HG03469 (cell line): ENCODE results near the gene EYA4.
"Not testable (repeated sequence)": the region's sequence is repeated elsewhere in the genome, so short reads cannot be mapped to it uniquely, and the experiment has no call there.

ENCODE experiments used
- ATAC-seq: cut with Tn5 transposase; IDR thresholded peaks from one replicate; pipeline ENCODE4 v1.9.1; 2021; ENCODE audit warnings: mild to moderate bottlenecking, moderate library complexity, moderate number of reproducible peaks; ENCODE audit not compliant: unreplicated experiment

Gene EYA4

DNA sequence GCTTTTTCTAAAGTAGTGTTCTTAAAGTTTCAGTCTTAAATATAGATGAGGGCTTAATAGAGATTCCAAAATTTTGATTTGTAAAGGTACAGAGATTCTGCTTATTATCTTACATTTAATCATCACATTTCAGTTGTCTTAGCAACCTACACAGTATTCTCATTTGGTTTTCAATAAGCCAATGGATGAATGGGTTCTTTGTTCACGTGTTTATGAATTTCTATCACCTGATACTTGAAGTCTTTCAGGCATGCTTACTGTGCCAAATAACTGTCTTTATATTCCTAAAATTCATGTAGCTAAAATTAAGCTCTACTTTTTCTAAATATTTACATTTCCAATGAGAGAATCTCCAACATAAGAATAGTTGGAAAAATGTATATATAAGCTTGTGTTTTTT is 152.7 kb downstream of the EYA4 start:
- no peak for ATAC-seq

DNA sequence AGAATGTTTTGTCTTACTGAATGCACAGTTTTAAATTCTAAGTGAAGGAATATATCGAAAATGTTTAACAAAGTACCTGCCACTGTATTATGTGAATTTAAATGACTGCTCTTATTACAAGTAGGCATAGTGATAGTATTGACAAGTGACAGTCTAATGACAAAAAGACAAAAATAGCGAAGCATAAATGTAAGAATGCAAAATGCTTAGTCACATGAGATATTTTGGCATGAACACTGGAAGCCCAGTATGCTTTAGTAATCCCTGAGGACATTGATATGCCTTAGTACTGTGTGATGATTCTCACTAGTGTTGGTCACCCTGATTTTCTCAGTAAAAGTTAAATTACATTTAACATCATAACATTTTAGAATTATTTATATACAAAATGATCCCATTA is 153.5 kb downstream of the EYA4 start:
- ATAC-seq = no peak

DNA sequence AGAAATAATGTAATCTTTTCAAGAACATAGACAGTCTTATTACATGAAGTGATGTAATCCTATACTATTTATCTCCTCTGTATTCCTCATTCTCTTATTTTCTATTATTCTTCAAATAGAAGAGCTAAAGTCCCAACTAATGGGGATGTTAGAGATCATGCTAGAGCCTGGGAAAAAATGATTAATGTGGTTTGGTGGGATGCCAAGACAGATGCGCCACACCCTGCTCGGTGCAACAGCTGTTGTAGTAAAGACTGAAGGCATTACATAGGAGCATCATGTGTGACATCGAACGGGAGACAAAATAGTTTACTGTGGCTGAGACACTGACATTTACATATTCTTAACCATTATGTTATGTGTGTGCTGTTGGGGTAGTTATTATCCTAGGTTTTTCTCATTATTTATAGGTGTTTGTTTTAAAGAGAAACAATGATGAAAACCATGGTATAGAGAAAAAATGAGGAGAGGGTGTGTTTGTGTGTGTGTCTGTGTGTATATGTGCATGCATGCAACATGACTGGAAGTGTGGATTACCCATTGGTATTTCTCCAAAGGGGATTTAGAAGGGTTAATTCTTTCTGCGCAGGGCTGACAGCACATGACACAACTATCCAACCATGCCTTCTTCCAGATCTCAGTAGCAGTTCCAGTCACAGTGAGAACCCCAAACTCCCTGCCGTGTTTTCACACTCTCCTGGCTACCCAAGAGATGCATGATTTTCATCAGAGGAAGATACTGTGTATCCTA is 155.3 kb downstream of the EYA4 start:
- ATAC-seq = no peak

DNA sequence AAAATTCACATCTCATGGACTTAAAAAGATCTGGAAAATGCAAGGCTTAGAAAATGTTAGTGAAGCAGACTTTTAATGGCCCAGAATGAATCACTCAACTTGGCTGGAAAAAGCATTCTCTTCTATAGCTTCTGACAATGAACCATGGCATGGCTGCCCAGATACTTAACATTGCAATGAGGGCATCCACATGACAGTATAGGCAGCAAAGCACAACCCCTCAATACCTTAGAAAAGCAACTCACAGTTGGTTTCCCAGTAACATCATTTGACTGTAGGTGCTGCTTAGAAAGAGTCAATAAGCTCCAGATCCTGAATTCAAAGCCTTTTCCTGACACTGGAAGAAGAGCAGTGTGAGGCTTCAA is 155.8 kb downstream of the EYA4 start:
- no peak for ATAC-seq

DNA sequence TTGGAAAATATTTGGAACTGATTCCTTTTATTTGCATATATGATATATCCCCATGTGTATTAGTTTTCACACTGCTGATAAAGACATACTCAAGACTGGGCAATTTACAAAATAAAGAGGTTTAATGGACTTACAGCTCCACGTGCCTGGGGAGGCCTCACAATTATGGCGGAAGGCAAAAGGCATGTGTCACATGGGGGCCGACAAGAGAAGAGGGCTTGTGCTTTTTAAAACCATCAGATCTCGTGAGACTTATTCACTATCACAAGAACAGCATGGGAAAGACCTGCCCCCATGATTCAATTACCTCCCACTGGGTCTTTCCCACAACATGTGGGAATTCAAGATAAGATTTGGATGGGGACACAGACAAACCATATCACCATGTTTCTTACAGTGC is 156.4 kb downstream of the EYA4 start:
- ATAC-seq = not testable (repeated sequence)

DNA sequence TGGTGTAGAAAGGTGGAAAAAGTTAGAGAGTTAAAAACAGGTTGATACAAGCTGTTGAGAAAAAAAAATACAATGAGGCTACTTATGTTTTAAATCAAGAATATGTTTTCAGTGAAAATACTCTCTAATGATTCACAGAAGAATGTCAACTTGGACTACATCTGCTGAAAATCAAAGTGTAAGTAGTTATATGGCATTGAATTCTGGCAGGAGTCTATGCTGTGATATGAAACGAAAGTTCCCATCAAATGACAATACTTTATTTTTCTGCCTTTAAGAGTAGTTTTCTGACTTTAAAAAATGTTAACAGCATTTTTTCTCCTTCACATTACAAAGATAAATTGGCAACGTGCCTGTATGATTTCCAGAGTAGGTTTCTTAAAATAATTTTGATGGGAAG is 158.3 kb downstream of the EYA4 start:
- no peak for ATAC-seq

DNA sequence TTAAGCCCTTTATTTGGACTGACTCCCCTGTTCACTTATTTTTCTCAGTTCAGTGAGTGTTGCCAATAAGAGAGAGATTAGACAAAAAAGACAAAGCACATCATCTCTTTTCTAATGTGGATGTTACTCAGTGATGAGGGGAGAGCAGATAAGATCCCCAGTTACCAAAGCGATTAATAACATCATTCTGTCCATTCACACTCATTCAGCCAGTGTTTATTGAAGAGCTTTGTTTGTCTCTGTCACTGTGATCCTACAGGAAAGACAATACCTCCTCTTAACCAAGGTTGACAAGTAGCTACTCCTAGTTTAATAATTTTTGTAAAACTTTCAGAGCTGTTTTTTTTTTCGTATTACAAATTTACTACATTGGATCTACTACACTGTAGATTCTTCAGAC is 163.0 kb downstream of the EYA4 start:
- no peak for ATAC-seq

DNA sequence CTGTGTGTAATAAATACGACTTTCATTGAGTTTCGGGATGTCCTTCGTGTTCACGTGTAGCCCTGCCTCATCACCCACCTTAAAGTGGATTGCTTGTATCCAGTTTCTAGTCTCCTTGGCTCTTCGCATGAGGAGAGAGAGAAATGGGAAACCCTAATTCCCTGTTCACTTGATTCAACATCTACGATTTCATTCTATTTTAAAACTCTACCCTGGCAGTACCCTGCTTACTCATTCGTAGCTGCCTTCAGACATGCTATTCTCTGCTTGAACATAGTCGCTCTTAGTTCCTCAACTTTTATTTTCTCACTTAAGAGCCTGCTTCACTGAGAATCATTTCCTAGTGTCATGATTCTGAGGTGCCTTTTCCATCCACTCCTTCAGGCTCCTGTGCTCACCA is 163.6 kb downstream of the EYA4 start:
- no peak for ATAC-seq

DNA sequence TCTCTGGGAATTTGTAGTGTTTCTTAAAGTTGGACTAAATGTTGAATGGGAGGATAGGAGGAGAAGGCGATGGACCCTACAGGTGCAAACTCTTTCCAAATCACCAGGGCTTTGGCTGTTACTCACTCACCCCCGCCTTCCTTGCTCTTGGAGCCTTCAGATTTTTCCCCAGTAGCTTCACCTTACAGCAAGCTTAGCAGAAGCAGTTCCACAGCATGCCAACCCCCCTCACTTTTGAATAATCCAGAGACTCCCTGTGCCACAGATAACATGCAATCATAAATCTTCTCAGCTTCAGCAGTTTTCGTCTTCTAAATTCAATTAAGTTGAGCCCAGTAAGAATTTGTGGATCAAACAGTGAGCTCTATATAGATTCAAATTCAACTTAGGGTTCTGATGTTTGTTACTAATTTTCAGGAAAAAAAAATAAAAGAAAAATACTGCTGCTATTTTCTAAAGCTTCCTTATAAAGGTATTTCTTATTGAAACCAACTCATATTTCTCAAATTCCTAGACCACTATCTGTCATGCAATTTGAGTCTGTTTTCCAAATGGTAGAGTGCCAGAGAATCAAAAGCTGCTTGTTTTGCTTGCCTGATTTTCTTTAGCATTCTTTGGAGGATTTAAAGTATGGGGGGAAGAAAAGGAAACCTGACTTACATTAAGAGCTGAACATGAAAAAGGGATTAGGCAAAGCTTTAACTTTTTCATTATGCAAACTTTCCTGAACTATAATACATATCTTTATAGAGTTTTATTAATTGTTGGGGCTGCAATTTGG is 166.4 kb downstream of the EYA4 start:
- no peak for ATAC-seq

DNA sequence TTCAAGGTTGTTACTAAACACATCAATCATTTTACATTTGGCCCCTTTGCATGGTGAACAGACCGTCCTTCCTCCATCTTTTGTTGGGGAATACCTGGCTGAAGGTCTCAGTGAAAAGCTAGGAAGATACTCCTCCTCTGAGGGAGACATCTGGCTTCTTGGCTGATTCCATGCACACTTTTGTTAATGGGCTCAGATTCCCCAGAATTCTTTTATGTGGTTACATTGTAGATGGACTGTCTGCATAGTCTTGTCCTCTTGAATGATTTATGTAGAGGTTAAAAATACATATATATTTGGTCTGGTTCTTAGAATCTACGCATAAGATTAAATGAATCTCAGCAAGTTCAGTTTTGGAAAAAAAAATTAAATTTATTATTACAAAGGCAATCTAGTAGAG is 167.0 kb downstream of the EYA4 start:
- ATAC-seq = no peak

DNA sequence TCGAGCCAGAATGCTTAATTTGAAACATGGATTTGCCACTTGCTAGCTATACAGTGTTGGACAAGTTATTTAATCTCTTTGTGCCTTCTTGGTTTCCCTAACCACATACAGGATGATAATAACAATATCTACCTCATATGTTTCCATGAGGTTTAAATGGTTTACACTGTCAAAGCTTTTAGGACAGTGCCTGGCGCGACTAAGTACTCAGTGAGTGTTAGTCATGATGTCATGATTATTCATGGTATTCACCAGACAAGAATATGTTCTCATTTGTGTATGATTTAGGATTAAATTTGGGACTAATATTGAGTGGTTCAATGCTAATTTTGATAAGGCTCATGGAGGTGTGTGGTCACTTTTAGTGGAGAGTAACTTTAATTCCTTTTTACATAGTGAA is 167.4 kb downstream of the EYA4 start:
- no peak for ATAC-seq

DNA sequence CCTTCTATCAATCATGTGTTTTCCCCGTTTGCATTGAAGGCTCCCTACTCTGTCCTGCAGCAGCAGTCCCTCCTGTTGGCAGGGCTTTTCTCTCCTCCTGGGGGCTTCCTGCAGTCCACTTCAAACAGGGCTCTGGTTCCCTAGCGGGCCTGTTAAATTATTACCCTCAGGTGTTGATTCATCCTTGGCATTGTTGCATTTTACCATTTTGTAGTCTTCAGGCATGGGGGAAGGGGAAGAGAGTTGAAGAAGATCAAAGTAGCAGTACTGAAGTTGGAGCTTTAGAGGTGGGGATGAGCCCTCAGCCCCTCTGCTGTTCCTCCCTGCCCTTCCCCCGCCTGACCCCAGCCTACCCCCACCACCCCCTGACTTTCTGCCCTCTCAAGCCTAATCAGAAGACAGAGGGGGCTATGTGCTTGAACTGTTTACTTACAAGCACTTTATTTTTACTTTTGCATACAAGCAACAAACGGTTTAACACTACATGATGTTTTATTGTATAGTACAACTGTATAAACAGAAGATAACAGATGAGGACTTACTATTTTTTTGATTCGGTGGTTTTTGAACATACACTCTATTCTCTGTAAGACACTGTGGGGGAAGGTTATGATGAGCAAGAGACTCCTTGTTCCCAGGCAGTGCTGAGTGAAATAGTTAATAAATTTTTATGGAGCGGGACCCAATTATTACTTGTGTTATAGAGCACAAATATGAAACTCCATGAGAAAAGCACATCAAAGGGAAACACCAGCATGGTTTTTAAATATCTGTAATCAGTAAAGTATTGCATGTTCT is 169.7 kb downstream of the EYA4 start:
- ATAC-seq = no peak

DNA sequence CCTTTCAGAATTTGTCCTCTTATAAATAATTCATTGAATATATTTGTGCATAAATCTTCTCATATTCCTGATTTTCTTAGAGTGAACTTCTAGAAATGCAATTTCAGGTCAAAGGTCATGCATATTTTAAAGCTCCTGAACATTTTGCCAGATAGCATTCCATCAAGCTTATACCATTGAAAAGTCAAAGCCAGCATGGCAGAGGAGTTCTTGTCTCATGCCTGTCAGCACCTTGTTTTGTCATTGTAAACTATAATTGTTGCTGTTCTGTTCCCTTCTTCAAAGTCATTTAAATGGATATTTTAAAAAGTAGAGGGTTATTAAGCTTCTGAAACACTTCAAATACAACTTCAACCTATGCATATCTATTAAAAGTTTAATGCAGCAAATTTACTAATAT is 170.6 kb downstream of the EYA4 start:
- no peak for ATAC-seq

DNA sequence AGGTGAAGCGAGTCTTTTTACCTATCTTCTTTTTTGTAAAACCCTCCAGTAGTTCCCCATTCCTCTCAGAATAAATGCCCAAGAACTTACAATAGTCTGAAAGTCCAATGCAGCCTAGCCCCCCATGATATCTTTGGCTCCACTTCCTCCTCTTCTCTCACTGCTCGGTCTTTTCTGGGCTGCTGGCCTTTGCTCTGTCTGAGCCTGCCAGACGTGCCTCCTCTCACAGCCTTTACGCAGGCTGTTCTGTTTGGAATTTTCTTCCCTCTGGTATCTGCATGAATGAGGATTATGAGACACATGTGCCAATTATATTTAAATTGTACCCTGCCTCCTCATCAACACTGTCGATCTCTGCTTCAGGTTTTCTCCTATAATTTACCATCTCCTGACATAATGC is 174.1 kb downstream of the EYA4 start:
- ATAC-seq = no peak

DNA sequence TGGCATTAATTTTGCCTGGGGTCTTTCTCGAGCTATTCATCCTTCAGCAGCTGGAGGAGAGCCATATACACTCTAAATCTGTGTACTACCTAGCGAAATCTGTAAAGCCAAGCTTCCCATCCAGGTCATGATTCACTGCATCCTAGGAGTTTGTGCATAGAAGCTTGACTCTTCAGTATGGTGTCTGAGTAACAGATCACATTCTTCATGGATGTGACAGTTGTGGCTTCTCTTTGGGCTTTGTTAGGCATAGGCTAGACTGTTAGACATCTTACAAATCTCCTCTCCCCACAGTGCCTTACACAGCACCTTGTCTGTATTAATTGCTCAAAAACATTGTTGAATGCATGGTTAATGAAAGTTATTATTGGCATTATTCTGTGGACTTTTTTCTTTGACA is 177.0 kb downstream of the EYA4 start:
- ATAC-seq = no peak

DNA sequence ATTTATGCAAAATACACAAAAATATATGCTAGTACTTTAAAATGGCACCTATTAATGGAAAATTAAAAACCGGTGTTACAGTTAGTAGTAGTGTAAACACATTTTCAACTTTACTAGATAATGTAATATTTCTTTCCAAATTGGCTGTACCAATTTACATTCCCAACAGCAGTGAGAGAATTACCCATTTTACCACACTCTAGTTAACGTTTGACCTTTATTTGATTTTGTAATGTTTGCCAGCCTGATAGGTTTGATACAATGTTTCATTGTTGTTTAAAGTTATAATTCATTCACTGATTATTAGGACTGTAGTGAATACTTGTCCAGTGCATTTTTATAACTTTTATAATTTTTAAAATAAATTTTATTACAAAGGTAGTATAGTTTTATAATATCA is 182.1 kb downstream of the EYA4 start:
- ATAC-seq = no peak

DNA sequence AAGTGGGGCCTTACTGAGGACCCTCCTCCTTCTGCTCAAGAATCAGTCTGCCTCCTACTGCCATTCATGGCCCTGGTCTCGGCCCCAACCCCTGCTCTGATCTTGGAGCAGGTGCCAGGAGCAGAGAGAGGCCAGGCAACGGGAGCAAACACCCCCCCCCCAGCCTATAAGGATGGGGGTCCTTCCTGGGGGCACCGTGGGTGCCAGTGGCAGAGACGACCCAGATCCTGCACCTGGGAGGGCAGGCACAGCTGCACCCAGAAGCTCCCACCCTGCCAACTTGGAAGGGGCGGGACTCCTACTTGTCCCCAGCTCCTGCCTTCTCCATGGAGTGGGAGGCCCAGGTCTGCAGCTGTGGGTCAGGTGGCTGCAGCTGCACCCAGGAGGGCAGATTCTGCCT is 183.2 kb downstream of the EYA4 start:
- no peak for ATAC-seq

DNA sequence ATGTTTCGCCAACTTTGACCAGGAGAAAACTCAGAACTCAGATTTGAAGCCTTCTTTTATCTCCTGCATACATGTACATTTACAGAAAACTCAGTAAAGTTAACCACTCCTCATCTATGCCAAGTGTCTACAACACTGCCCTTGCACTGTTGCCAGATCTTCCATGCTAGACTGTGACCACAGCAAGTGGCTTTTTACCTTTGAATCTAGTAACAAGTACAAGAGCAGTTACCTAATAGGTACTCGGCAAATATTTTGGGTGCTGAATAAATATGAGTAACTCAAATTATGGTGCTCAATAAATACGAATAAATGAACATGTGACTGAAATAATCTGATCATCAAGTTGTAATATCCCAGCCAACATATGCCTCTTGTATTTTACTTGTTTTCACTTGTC is 184.9 kb downstream of the EYA4 start:
- ATAC-seq = no peak

DNA sequence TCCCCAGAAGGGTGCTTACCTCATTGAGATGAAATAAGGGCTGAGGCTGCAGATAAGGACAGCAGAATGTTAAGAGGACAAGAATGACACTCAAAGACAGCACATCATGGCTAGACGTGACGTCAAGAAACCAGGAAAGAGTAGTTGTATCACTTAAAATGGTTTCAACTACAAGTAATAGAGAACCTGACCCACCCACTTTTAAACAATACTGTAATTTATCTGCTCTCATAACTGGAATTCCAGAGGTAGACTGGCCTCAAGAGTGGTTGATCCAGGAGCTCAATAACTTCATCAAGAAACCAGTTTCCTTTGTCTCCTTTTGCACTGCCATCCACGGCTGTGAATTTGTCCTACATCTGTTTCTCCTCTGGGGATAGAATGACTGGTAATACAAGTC is 187.1 kb downstream of the EYA4 start:
- ATAC-seq = no peak

DNA sequence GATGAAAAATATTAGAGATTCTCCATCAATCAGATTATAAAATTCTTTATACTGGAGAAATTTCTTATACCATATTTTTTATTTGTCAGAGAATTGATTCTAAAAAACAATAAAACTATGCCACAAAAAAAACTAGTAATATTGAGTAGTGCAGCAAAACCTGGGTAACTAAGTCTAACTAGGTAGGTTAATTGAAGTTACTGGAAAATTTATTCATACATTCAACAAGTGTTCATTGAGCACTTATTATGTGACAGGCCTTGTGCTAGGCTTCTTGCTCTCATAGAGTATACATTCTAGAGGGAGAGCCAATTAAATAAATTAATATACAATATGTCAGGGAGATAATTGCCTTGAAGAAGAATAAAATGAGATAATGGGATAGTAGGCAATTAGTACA is 189.4 kb downstream of the EYA4 start:
- ATAC-seq = no peak

DNA sequence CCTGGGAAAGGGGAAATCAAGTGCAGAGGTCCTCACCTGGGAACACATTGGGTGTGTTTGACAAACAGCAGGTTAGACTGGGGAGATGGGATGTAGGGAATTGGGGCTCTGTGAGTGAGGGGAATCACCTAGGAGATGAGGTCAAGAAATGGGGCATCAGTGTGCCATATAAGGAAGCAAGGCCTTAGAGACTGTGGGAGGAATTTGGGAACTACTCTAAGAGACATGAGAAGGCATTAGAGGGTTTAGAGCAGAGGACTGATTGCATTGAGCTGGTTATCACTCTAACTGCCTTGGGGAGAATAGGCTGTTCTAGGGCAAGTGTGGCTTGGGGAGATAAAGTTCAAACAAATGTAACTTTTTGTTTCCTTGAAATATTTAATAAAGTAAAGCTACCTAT is 189.9 kb downstream of the EYA4 start:
- ATAC-seq = no peak
